Activated CD4-positive, alpha-beta T cell treated with anti-CD3 and anti-CD28 coated beads, Interleukin-2, amount 10 ng/mL, durations not matched to agents 24 days and 14 days (primary cell): ENCODE measurements around the gene ADGRL3. TPM values are rescaled to one million over a fixed set of nuclear protein-coding genes. Genes with fewer than 3 reads are reported as not detected.

Experiments
- DNase-seq: peaks from one replicate; pipeline ENCODE4 v3.0.0; 2022
- H3K27ac Mint-ChIP-seq: one replicate; pipeline ENCODE4 v1.8.0; 2022; ENCODE audit warnings: mild to moderate bottlenecking, mixed read lengths
- H3K27me3 Mint-ChIP-seq: one replicate; pipeline ENCODE4 v1.8.0; 2022; ENCODE audit warnings: mixed read lengths
- H3K36me3 Mint-ChIP-seq: one replicate; pipeline ENCODE4 v1.8.0; 2022; ENCODE audit warnings: low read depth, mild to moderate bottlenecking, mixed read lengths
- H3K4me1 Mint-ChIP-seq: one replicate; pipeline ENCODE4 v1.8.0; 2021; ENCODE audit warnings: mixed read lengths
- H3K4me3 Mint-ChIP-seq: one replicate; pipeline ENCODE4 v1.8.0; 2022; ENCODE audit warnings: mild to moderate bottlenecking, moderate library complexity, mixed read lengths
- H3K9me3 Mint-ChIP-seq: one replicate; pipeline ENCODE4 v1.8.0; 2021; ENCODE audit warnings: mixed read lengths
- intact Hi-C: fragments of 100-400 bp; cut with micrococcal nuclease; formaldehyde crosslinking; loops from one replicate; pipeline ENCODE4 v1.15.1; 2023
- total RNA-seq: library from RNA; stranded (reverse); gene quantifications from 2 replicates; pipeline ENCODE4 v1.2.3, GENCODE V29; 2022

Gene ADGRL3
- total RNA-seq, 1 donor from 2014 or later, result not detected

DNA sequence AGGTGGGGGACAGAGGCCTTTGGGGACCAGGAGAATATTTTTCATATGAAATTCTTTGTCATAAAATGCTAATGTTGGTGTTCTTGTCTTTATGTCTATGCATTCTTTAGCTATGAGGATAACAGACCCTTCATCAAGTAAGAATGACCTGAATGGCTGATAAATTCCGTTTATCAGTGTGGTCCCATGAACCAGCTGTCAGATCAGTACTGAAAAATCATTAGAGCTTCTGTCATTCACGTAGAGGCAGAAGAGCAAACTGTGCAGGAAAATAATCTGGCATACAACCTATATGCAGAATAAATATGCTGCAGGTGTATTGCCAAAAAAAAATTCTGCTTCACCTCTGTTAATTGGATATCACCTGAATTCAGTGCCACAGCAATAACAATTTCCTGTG, 828.6 kb downstream of the ADGRL3 start:
- DNase-seq, result no peak
- no peaks in the 10 kb centered on the region for H3K4me1 Mint-ChIP-seq
- H3K36me3 Mint-ChIP-seq, result no peaks in the 10 kb centered on the region
- no peak overlapping the region for H3K27ac Mint-ChIP-seq
- H3K4me3 Mint-ChIP-seq, result no peak overlapping the region
- intact Hi-C loops, result no loop called here
- H3K27me3 Mint-ChIP-seq, result no peaks in the 10 kb centered on the region
- peaks cover 3% of the 10 kb centered on the region for H3K9me3 Mint-ChIP-seq

DNA sequence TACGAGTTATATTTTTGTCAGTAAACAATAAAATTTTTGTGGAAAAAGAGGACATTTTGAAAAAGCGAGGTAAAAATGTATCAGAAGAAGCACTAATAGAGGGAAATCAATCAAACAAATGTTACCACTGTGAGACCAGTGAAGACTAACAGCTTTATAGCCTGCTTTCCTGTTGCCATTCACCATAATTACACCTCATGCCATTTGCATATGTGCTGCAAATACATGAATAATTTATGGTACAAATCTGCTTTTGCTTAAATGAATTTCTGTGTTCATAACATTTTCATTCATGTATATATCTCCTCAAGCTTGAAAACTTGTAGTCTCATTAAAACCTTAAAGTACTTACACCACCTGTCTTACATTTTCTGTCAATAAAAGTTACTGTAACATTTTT, 830.8 kb downstream of the ADGRL3 start:
- Mint-ChIP-seq H3K4me3 (no peak overlapping the region), H3K9me3 (peaks cover 3% of the 10 kb centered on the region), H3K4me1 (no peaks in the 10 kb centered on the region), H3K27ac (no peak overlapping the region), H3K27me3 (no peaks in the 10 kb centered on the region), H3K36me3 (no peaks in the 10 kb centered on the region)
- intact Hi-C loops, result no loop called here
- DNase-seq, result no peak

- DNase-seq, result no peak
- H3K27ac Mint-ChIP-seq, result no peak overlapping the region
- H3K27me3 Mint-ChIP-seq, result no peaks in the 10 kb centered on the region
- no peaks in the 10 kb centered on the region for H3K36me3 Mint-ChIP-seq
- no peak overlapping the region for H3K4me3 Mint-ChIP-seq
- intact Hi-C loops, result no loop called here
- no peaks in the 10 kb centered on the region for H3K4me1 Mint-ChIP-seq
- peaks cover 3% of the 10 kb centered on the region for H3K9me3 Mint-ChIP-seq
Measured at GRCh38 chr4:62037571-62037970, 837.4 kb downstream of the ADGRL3 start.

- intact Hi-C loops, result no loop called here
- DNase-seq, result no peak
- no peak overlapping the region for H3K27ac Mint-ChIP-seq
- H3K4me1 Mint-ChIP-seq, result no peaks in the 10 kb centered on the region
- no peaks in the 10 kb centered on the region for H3K9me3 Mint-ChIP-seq
- no peaks in the 10 kb centered on the region for H3K27me3 Mint-ChIP-seq
- H3K4me3 Mint-ChIP-seq, result no peak overlapping the region
- no peaks in the 10 kb centered on the region for H3K36me3 Mint-ChIP-seq
Measured at GRCh38 chr4:62051332-62051731, 851.2 kb downstream of the ADGRL3 start.

DNA sequence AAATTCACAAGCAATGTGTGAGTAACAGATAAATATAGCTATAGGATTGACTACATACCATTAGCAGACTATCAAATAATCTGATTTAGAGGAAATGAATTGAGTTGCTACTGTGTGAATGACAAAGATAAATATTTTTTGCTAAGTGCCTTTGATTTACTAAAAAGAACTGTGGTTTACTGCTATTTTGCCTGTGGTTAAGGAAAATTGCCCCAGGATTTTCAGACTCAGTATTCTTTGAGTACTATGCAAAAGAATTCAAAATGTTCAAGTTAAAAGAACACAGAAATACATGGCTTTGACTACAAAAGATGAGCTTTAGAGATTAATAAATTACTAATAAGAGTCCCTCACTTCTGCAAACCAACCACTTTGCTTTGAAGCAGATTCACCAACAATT, 853.8 kb downstream of the ADGRL3 start:
- Mint-ChIP-seq H3K27ac (no peak overlapping the region), H3K36me3 (no peaks in the 10 kb centered on the region), H3K4me3 (no peak overlapping the region), H3K9me3 (no peaks in the 10 kb centered on the region), H3K4me1 (no peaks in the 10 kb centered on the region), H3K27me3 (no peaks in the 10 kb centered on the region)
- DNase-seq, result no peak
- intact Hi-C loops, result no loop called here

DNA sequence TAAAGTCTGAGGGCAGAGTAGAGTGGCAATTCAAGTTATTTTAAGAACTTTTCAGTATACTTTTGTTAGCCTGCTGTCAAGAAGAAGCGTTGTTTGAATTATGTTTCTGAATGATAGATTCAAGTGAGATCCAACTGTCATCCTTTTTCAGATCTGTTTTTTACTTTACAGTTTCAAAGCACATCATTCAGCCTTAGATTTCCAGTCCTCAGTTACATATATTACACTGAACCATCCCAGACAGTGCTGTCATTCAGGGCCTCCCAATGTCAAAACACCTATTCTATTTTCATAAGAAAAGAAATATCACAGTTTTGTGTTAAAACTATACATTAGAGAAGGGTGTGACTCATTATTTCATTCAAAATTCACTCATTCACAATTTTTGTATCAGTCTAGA, 856.9 kb downstream of the ADGRL3 start:
- no peak for DNase-seq
- Mint-ChIP-seq H3K4me3 (no peak overlapping the region), H3K9me3 (no peaks in the 10 kb centered on the region), H3K36me3 (no peaks in the 10 kb centered on the region), H3K27me3 (no peaks in the 10 kb centered on the region), H3K4me1 (no peaks in the 10 kb centered on the region), H3K27ac (no peak overlapping the region)
- intact Hi-C loops, result no loop called here

DNA sequence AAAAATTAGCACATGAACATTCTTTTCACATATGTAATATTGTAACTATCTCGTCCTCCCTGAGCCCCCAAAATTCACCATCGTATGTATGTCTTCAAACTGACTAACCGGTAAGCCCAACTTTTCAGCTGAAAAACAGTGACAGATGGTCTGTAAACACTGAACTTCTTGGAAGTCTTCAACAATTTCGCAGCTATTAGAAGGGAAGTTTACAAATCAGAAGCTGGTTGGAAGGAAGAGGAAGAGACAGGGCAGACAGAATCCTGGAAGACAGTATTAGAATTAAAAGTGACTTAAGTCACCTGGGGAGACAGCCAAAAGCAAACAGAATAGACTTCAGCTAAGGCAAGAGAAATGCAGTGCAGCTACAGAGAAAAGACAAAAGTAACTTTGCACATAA, 858.4 kb downstream of the ADGRL3 start:
- H3K4me1 Mint-ChIP-seq, result no peaks in the 10 kb centered on the region
- H3K9me3 Mint-ChIP-seq, result peaks cover 2% of the 10 kb centered on the region
- H3K27me3 Mint-ChIP-seq, result no peaks in the 10 kb centered on the region
- intact Hi-C loops, result no loop called here
- no peak overlapping the region for H3K4me3 Mint-ChIP-seq
- no peak overlapping the region for H3K27ac Mint-ChIP-seq
- no peak for DNase-seq
- H3K36me3 Mint-ChIP-seq, result no peaks in the 10 kb centered on the region

DNA sequence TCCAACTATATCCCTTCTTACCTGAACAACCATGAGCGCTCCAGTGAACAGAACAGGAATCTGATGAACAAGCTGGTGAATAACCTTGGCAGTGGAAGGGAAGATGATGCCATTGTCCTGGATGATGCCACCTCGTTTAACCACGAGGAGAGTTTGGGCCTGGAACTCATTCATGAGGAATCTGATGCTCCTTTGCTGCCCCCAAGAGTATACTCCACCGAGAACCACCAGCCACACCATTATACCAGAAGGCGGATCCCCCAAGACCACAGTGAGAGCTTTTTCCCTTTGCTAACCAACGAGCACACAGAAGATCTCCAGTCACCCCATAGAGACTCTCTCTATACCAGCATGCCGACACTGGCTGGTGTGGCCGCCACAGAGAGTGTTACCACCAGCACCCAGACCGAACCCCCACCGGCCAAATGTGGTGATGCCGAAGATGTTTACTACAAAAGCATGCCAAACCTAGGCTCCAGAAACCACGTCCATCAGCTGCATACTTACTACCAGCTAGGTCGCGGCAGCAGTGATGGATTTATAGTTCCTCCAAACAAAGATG, 870.2 kb downstream of the ADGRL3 start:
- Mint-ChIP-seq H3K27ac (no peak overlapping the region), H3K36me3 (no peaks in the 10 kb centered on the region), H3K4me1 (no peaks in the 10 kb centered on the region), H3K4me3 (no peak overlapping the region), H3K27me3 (no peaks in the 10 kb centered on the region), H3K9me3 (no peaks in the 10 kb centered on the region)
- intact Hi-C loops, result no loop called here
- no peak for DNase-seq

DNA sequence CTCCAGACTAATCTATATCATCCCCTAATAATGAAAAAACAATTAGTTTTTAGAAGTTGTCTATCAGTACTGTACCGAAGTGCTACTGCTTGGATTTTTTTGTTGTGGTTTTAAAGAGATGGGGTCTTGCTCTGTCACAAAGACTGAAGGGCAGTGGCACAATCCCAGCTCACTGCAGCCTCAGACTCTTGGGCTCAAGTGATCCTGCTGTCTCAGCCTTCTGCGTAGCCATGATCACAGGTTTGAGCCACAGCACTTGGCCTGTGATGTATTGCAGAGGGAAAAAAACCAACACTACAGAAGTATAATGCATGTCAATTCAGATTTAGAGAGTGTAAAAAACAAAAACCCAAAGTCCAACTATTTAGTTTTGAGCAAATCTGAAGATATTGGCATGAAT, 875.0 kb downstream of the ADGRL3 start:
- H3K9me3 Mint-ChIP-seq, result no peaks in the 10 kb centered on the region
- intact Hi-C loops, result no loop called here
- no peaks in the 10 kb centered on the region for H3K27me3 Mint-ChIP-seq
- no peak overlapping the region for H3K27ac Mint-ChIP-seq
- no peaks in the 10 kb centered on the region for H3K4me1 Mint-ChIP-seq
- H3K4me3 Mint-ChIP-seq, result no peak overlapping the region
- no peaks in the 10 kb centered on the region for H3K36me3 Mint-ChIP-seq
- DNase-seq, result no peak

GRCh38 chr4:62075521-62075920, 875.4 kb downstream of the ADGRL3 start:
- Mint-ChIP-seq H3K27me3 (no peaks in the 10 kb centered on the region), H3K4me3 (no peak overlapping the region), H3K36me3 (no peaks in the 10 kb centered on the region), H3K9me3 (no peaks in the 10 kb centered on the region), H3K4me1 (no peaks in the 10 kb centered on the region), H3K27ac (no peak overlapping the region)
- intact Hi-C loops, result no loop called here
- DNase-seq, result no peak

DNA sequence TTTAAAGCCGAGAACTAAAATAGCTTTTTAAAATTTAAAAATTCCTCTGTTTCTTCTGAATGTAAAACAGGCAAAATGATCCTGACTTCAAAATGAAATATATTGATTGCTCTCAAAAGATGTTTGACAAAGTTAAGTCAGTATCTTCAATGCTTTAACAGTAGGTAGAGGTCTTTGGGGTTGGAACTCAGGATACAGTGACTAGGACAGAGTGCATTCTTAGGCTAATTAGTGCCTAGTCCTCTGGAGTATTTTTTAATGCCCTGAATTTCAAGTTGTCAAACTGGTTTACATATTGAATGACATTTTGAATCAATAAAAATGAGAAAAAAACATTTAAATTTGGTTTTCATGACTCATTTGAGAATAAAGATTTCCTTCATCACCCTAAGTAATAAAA, 877.3 kb downstream of the ADGRL3 start:
- Mint-ChIP-seq H3K36me3 (no peaks in the 10 kb centered on the region), H3K4me3 (no peak overlapping the region), H3K27me3 (no peaks in the 10 kb centered on the region), H3K27ac (no peak overlapping the region), H3K9me3 (no peaks in the 10 kb centered on the region), H3K4me1 (no peaks in the 10 kb centered on the region)
- intact Hi-C loops, result no loop called here
- no peak for DNase-seq

GRCh38 chr4:62080431-62080830, 880.3 kb downstream of the ADGRL3 start:
- DNase-seq, result no peak
- H3K36me3 Mint-ChIP-seq, result no peaks in the 10 kb centered on the region

GRCh38 chr4:62087706-62088105, 887.6 kb downstream of the ADGRL3 start:
- no peaks in the 10 kb centered on the region for H3K4me1 Mint-ChIP-seq
- peaks cover 12% of the 10 kb centered on the region for H3K9me3 Mint-ChIP-seq
- H3K27me3 Mint-ChIP-seq, result no peaks in the 10 kb centered on the region
- H3K36me3 Mint-ChIP-seq, result no peaks in the 10 kb centered on the region
- no peak for DNase-seq
- H3K27ac Mint-ChIP-seq, result no peak overlapping the region
- intact Hi-C loops, result no loop called here
- no peak overlapping the region for H3K4me3 Mint-ChIP-seq

More at GRCh38 chr4:62080431-62080830, 880.3 kb downstream of the ADGRL3 start:
- Mint-ChIP-seq H3K27ac (no peak overlapping the region), H3K4me1 (no peaks in the 10 kb centered on the region), H3K27me3 (no peaks in the 10 kb centered on the region), H3K9me3 (no peaks in the 10 kb centered on the region), H3K4me3 (no peak overlapping the region)
- intact Hi-C loops, result no loop called here

- intact Hi-C loops, result no loop called here
- no peak for DNase-seq
- H3K27me3 Mint-ChIP-seq, result no peaks in the 10 kb centered on the region
- no peak overlapping the region for H3K4me3 Mint-ChIP-seq
- H3K9me3 Mint-ChIP-seq, result peaks cover 23% of the 10 kb centered on the region
- H3K4me1 Mint-ChIP-seq, result no peaks in the 10 kb centered on the region
- no peak overlapping the region for H3K27ac Mint-ChIP-seq
- H3K36me3 Mint-ChIP-seq, result no peaks in the 10 kb centered on the region
Measured at GRCh38 chr4:62093735-62094134, 893.6 kb downstream of the ADGRL3 start.

- H3K27me3 Mint-ChIP-seq, result no peaks in the 10 kb centered on the region
- H3K4me3 Mint-ChIP-seq, result no peak overlapping the region
- H3K9me3 Mint-ChIP-seq, result peaks cover 19% of the 10 kb centered on the region
- no peaks in the 10 kb centered on the region for H3K36me3 Mint-ChIP-seq
- H3K4me1 Mint-ChIP-seq, result no peaks in the 10 kb centered on the region
- no peak for DNase-seq
- H3K27ac Mint-ChIP-seq, result no peak overlapping the region
- intact Hi-C loops, result no loop called here
Measured at GRCh38 chr4:62096881-62097280, 896.8 kb downstream of the ADGRL3 start.
